Measurements from ENCODE around the gene DENND2A.
"Not testable (repeated sequence)": the region's sequence is repeated elsewhere in the genome, so short reads cannot be mapped to it uniquely, and the experiment has no call there.

Gene DENND2A

GRCh38 chr7:140673774-140674155 lies 33.2 kb upstream of the DENND2A start:
- no peak for DNase-seq (ENCODE audit: low read depth)
- peak overlapping the region; percentile 61 for H3K4me3 ChIP-seq (ENCODE audit: low read length)
- TF ChIP-seq CTCF (IDR thresholded peaks at IDR 0.05; ENCODE audit: insufficient read depth, low read depth, low read length, missing control alignments): no peak

- DNase-seq (ENCODE audit: low read depth): peak; percentile 61
- no peak for TF ChIP-seq CTCF (IDR thresholded peaks at IDR 0.05; ENCODE audit: insufficient read depth, low read depth, low read length, missing control alignments)
- H3K4me3 ChIP-seq (ENCODE audit: low read length): peak overlapping the region; percentile 61
These were observed 32.6 kb upstream of the DENND2A start for GRCh38 chr7:140673063-140673773.

GRCh38 chr7:140672382-140673062 lies 31.9 kb upstream of the DENND2A start, which contains the start of gene ADCK2:
TSS of gene ADCK2 (plus strand) at chr7:140672945. CDS start at chr7:140673331, 386 bp downstream.
- DNase-seq (ENCODE audit: low read depth): peak; percentile 36
- no peak for TF ChIP-seq CTCF (IDR thresholded peaks at IDR 0.05; ENCODE audit: insufficient read depth, low read depth, low read length, missing control alignments)
- peak within 1 kb of the TSS; percentile 61 for H3K4me3 ChIP-seq (ENCODE audit: low read length)

GRCh38 chr7:140671966-140672365 lies 31.4 kb upstream of the DENND2A start:
- no peak for DNase-seq (ENCODE audit: low read depth)
- H3K4me3 ChIP-seq (ENCODE audit: low read length): no peak overlapping the region
- no peak for TF ChIP-seq CTCF (IDR thresholded peaks at IDR 0.05; ENCODE audit: insufficient read depth, low read depth, low read length, missing control alignments)

GRCh38 chr7:140670343-140670935 lies 29.8 kb upstream of the DENND2A start:
- no peak for TF ChIP-seq CTCF (IDR thresholded peaks at IDR 0.05; ENCODE audit: insufficient read depth, low read depth, low read length, missing control alignments)
- no peak overlapping the region for H3K4me3 ChIP-seq (ENCODE audit: low read length)
- no peak for DNase-seq (ENCODE audit: low read depth)

GRCh38 chr7:140669862-140670261 lies 29.2 kb upstream of the DENND2A start:
- DNase-seq (ENCODE audit: low read depth); H3K4me3 ChIP-seq (ENCODE audit: low read length): not testable (repeated sequence)

GRCh38 chr7:140669352-140669751 lies 28.7 kb upstream of the DENND2A start:
- DNase-seq (ENCODE audit: low read depth): no peak
- no peak overlapping the region for H3K4me3 ChIP-seq (ENCODE audit: low read length)
- no peak for TF ChIP-seq CTCF (IDR thresholded peaks at IDR 0.05; ENCODE audit: insufficient read depth, low read depth, low read length, missing control alignments)
